ENCODE results near the gene KIRREL3.

DNA sequence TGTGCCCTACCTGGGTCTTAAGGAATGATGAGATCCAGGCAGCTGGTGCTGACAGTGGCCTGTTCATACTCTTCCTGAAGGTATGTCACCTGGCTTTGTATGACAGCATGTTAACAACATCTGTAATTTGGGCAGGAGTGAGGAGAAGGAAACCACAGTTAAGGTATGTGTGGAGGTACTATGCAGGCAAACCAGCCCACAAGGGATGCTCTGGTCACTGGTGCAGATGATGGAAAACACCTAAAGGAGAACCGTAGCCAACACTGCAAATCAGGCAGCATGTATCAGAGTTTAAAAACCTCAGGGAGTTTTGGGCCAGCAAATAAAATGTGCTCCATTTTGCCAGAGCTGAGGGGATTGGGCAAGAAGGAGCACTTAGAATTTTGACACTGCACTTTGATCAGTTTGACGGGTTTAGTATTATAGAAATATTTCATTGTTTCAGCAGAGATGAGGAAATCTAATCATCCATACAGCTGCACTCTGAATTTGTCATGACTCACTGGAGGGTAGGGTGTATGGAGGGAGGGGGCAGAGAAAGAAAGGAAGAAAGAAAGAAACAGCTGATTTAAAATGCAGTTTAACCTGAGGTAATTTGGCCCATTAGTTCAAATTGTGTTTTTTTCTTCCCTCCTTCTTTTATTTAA lies 260.9 kb downstream of the KIRREL3 start:
- TF ChIP-seq, protein P1, sequence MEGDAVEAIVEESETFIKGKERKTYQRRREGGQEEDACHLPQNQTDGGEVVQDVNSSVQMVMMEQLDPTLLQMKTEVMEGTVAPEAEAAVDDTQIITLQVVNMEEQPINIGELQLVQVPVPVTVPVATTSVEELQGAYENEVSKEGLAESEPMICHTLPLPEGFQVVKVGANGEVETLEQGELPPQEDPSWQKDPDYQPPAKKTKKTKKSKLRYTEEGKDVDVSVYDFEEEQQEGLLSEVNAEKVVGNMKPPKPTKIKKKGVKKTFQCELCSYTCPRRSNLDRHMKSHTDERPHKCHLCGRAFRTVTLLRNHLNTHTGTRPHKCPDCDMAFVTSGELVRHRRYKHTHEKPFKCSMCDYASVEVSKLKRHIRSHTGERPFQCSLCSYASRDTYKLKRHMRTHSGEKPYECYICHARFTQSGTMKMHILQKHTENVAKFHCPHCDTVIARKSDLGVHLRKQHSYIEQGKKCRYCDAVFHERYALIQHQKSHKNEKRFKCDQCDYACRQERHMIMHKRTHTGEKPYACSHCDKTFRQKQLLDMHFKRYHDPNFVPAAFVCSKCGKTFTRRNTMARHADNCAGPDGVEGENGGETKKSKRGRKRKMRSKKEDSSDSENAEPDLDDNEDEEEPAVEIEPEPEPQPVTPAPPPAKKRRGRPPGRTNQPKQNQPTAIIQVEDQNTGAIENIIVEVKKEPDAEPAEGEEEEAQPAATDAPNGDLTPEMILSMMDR (IDR thresholded peaks at IDR 0.05), result no peak
- no peak for TF ChIP-seq POLR2A (IDR thresholded peaks at IDR 0.05)

All from esophagus squamous epithelium (tissue), 4 donors.